NCI-H345 treated with DMSO at 0.1 percent for 48 hours (cell line): ENCODE results near the gene CCNYL1.

Source experiments
- DNase-seq: peaks from one replicate; lab custom pipeline; 2025; ENCODE audit not compliant: unreplicated experiment; lab: John Stamatoyannopoulos, UW

CCNYL1 gene

DNA sequence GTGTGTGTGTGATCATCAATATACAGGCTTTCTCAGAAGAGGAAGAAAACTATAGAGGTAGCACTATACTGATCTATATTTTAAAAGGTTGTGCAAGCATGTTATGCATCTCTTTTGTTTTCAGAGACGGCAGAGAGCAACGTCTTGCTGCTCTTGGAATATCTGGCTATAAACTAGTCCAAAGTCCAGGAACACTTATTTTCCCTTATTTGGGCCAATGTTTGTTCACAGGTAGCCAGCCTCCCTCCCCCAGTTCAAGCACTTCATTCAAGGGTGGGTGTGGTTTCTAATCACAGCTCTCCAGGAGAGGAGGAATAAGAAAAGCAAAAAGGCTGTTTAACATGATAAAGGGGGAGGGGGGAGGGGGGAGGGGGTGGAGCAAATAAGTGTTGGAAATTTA lies 54.1 kb downstream of the CCNYL1 start:
- no peak for DNase-seq

DNA sequence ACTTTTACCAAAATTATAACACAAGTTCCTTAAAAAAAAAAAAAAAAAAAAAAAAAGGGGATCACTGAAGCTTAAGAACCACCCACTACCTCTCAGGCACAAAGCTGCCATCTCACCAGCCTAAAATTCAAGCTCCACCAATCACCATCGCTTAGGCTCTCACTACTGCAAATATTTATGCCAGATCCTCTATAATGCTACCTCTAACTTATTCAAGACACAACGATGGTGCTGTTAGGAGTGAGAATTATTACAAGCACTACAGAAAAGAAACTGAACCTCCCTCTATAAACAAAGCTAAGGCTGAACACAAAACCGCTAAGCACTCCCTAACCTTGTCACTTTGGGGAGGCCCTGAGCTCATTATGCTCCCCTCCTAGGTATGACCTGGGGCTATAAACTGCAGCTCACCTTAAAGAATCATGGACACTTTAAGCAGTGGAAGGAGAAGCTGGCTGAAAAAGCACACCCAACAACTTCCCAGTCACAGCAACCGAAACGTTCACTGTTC lies 54.7 kb downstream of the CCNYL1 start:
- no peak for DNase-seq

DNA sequence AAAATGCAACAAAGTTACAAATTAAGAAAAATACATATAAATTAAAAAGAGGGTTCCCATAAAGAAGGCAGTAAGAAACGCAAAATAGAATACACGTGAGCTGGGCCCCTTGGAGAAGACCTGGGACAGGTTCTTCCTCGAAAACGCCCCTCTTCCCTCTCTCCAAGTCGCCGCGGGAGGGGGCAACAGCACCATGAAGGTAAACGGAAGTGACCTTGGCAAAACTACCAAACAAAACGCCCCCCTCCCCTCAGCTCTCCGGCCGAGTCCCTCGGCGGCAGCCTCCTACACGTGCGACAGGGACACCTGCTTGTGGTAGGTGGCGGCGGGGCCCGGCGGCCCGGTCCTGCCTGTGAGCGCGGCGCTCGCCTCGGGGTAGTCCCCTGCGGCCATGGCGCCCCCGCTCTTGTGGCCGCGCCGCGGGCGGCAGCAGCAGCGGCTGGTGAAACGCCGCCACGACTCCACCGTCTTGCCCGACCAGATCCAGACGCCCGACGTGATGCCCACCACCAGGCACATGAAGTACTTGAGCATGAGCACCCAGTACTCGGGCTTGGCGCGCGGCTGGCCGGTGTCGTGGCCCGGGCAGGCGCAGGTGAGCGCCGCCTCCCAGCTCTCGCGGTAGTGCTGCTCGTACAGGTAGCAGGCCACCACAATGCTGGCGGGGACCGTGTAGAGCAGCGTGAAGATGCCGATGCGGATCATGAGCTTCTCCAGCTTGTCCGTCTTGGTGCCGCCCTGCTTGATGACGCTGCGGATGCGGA lies 55.4 kb downstream of the CCNYL1 start:
- no peak for DNase-seq

DNA sequence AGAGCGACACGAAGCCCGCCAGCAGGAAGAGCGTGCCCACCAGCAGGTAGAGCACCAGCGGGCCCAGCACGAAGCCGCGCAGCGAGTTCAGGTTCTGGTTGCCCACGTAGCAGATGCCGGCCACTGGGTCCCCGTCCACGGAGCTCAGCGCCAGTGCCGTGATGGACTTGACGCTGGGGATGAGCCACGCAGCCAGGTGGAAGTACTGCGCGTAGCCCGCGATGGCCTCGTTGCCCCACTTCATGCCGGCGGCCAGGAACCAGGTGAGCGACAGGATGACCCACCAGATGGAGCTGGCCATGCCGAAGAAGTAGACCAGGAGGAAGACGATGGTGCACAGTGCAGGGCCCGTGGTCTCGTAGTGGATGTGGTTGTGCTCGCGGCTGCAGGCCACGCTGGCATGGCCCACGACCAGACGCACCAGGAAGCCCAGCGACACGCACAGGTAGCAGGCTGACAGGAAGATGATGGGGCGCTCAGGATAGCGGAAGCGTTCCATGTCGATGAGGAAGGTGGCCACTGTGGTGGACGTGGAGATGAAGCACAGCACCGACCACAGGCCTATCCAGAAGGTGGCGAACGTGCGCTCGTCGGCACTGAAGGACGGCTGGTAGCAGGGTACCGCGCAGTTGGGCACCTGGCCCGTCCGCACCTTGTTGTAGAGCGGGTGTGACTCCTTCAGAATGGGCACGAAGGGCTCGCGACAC lies 56.2 kb downstream of the CCNYL1 start:
- DNase-seq: no peak

DNA sequence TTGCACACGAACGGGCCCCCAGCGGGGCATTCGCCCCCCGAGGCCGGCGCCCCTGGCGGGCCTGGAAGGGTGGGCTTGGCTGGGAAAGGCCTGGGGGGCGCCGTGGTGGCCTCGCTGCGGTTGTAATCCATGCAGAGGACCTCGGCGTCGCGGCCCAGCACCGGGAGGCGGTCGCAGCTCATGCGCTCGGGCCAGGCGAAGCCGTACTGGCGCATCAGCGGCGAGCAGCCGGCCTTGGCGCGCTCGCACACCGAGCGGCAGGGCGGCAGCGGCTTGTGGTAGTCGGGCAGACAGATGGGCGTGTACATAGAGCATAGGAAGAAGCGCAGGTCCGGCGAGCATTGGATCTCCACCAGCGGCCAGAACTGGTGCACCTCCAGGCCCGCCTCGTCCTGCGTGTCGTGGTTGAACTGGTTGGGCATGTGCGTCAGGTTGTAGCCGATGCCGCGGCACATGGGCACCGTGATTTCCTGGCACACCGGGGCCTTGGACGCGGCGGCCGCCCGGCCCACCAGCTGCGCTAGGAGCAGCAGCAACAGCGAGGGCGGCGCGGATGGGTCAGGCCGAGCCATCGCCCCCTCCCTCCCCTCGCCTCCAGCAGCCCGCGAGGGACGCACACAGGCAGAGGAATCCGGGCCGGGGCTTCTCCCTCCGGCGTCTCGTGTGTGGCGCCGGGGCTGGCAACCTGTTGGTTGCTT lies 56.9 kb downstream of the CCNYL1 start:
- DNase-seq: no peak

DNA sequence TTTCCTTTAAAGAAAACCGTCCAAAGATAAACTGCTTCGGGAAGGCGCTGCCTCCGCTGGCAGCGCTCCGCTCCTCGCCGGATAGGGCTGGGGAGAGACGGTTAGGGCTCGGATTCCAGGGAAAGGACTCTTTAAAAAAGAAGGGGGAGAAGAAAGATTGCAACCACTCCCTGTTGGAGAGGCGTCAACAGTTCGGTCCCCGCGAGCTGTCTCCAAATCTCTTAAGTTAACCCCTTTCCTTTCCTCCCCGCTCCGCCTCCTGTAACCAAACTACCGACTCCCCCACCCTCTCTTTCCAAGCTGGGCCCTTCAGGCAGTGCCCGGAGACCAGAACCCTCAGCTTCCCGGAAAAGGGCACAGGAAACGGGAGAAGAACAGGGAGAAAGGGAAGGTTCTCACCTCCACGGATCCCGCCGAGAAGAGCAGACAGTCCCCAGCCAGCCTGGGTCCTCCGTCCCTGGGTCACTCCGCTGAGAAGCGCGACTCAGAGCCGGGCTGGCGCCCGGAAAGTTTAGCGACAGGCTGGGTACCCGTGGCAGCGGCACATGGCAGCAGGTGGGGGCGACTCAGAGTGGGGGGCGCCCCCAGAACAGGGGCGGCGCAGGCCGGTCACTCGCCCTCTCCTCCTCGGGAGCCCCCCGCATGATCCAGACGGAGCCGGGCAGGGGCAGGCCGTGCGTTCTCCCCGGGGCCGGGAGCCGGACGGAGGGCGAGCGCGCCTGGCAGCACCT lies 57.6 kb downstream of the CCNYL1 start:
- DNase-seq: peak; percentile 14

DNA sequence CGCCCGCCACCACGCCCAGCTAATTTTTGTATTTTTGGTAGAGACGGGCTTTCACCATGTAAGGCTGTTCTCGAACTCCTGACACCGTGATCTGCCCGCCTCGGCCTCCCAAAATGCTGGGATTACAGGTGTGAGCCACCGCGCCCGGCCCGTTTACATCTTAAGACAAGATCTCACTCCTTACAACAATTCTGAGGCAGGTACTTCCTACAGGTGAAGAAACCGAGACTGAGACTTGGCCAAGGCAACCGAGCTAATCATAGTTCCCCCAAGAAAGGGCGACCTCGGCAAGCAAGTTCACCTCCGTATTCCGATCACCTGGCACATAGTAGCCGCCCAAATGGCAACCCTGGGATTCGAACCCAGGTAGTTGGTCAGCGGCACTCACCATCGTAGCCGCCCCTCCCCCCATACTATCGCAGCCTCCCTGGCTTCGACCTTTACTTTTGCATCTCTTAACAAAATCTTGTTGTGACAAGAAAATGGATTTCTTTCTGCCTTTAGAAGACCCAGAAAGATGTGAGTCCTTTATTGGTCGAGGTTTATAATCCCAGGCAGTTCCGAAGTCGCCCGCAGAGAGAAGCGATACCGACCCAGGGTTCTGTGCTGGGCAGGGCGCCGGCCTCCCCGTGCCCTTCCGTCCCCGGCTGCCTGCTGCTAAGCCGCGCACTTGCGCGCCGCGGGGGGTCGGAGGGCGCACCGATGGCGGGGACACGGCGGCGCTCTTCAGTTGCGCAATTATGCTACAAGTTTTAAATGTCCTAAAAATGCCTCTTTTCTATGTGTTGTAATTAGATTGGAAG lies 59.4 kb downstream of the CCNYL1 start:
- no peak for DNase-seq

DNA sequence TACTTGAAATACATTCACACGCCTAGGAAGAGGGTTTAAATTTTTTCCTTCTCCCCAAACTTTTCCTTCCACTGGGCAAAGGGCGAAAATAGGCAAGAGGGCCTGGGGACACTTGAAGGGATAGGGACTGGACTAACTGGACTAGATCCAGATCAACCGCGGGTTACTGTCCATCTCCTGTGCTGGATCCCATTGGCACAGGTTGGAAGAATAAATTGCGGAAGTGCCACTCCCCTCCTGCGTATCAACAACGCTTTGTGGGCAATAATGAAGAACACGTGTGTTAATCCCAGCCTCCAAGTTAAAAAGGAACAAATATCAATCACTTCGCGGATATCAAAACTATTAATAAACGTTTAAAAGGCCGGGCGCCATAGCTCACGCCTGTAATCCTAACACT lies 60.0 kb downstream of the CCNYL1 start:
- DNase-seq: no peak

DNA sequence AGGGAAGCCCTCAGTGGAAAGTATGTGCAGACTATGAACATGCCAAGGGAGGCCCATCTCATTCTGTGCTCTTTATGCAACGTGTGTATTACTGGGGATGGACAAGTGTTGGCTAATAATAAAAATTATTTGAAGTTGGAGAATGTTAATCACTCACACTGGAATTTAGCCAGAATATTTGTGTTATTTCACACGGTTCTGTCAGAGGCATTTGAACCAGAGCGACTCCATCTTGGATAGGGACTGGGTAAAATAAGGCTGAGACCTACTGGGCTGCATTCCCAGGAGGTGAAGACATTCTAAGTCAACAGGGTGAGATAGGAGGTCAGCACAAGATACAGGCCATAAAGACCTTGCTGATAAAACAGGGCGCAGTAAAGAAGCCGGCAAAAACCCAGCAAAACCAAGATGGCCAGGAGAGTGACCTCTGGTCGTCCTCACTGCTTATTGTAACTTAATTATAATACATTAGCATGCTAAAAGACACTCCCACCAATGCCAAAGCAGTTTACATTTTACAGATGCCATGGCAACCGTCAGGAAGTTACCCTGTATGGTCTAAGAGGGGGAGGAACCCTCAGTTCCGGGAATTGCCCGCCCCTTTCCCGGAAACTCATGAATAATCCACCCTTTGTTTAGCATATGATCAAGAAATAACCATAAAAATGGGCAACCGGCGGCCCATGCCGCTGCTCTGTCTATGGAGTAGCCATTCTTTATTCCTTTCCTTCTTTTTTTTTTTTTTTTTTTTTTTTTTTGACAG lies 60.8 kb downstream of the CCNYL1 start:
- no peak for DNase-seq

DNA sequence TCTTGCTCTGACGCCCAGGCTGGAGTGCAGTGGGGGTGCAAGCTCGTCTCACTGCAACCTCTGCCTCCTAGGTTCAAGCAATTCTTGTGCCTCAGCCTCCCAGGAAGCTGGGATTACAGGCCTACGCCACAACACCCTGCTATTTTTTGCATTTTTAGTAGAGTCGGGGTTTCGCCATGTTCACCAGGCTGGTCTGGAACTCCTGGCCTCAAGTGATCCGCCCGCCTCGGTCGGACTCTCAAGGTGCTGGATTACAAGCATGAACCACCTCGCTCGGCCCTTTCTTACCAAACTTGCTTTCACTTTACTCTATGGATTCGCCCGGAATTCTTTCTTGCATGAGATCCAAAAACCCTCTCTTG lies 61.4 kb downstream of the CCNYL1 start:
- DNase-seq: no peak

DNA sequence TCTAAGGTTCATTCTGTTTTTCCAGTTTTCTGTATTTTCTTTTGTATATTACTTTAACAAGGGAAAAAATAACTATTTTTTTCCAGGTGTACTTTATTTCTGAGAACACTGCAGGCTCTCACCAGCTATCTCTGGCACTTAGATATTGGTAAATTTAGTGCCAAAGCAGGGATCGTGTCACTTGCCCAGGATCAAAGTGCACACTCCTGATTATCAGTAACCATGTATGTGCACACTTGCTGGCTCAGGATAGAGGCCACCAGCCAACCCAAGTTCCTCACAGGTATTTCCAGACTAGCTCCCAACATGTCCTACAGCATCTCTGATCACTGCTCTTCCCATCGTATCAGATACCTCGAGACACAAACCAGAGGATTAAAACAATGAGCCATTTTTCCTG lies 64.0 kb downstream of the CCNYL1 start:
- no peak for DNase-seq

DNA sequence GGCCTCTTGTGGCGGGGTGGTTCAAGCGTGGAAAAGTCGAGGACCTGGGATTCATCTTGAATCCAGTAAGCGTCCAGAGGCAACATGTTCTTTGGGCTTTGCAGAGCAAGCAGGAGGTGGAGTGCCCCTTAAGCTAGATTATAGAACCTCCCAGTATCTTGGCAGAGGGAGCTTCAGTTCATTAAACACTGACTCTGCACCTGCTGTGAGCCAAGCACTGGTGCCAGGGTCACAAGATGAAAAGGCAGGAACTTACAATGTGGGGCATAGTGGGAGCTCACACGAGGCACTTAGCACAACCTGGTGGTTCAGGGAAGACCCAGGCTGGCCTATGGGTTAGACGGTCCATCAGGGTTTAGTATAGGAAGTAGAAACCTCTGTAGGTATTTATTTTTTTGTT lies 65.7 kb downstream of the CCNYL1 start:
- no peak for DNase-seq

DNA sequence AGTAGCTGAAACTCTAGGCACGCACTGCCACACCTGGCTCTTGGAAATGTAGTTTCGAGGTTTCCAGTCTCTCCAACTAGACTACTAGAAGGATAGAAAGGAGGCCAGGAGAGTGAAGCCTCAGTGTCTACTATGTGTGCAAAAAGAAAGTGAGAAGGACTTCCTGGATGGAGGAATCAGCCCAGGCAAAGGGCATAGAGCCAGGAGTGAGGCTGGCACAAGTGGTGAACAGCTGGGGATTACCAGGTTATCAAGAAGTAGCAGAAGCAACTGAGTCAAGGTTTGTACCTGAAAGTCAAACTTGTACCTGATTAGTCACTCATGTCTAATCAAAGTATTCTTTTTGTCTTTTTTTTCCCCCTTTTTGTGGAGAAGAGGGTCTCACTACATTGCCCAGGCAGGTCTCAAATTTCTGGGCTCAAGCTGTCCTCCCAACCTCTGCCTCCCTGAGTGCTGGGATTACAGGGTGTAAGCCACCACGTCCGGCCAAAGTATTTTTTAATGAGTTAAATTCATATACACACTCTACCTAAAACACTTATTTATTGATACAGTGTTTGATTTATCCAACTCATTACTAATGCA lies 67.0 kb downstream of the CCNYL1 start:
- no peak for DNase-seq

DNA sequence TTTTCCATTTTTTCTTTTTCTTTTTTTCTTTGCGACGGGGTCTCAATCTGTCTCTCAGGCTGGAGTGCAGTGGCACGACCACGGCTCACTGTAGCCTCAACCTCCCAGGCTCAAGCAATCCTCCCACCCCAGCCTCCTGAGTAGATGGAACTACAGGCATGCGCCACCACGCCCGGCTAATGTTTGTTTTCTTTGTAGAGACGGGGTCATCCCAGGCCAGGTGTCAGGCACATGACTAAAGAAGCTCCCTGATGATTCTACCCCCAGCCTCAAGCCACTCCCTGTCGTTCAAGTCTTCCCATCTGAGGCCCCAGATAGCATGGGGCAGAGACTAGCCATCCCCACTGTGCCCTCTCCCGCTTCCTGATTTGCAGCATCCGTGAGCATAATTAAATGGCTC lies 68.1 kb downstream of the CCNYL1 start:
- no peak for DNase-seq

DNA sequence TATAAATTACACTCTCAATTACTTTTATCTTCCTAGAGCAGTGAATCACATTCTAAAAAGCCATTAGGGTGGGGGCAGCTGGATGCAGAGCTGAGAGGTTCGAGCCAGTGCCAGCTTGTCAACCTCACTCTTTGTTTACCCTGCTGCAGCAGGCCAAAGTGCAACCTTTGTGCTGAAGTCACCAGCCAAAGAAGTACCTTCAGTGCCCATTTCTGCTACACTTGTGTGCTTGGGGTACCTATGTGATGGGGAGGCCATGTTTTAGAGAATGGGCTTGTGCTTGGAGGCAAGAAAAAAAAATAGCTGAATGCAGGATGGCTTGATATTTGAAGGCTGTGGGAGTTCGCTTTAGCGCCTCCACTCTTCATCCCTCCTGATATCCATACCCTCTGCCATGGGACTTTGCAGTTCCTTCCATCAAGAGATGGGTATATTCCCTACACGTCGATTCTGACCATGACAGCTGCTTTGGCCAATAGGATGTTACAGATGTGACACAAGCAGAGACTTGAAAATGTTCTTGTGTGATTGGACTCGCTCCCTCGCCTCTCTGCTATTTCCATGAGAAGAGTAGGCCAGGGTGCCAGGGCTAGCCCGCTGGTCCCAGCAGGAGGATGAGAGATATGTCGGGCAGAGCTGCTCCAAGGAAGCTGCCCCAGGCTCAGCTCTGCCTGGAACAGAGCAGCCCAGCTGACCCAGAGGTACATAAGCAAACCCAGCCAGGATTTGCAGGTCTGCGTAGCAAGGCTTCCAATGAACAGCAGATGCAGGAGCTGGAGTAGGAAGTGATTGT lies 71.0 kb downstream of the CCNYL1 start:
- DNase-seq: no peak

DNA sequence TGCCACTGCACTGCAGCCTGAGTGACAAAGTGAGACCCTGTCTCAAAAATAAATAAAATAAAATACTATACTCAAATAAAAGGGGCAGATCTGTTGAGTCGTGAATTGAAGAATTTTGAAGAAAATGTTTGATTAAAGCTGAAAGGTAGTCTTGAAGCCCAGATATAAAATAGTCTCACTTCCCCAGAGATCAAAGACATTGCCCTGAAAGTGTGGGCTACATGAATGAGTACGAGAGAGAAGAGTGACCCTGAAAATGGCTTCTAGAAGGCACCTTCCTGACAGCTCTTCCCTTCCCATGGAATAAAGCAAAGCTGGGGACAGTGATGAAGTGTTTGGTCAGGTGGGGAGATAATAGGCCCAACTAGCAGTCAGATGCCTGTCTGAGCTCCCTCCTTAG lies 72.1 kb downstream of the CCNYL1 start:
- no peak for DNase-seq

DNA sequence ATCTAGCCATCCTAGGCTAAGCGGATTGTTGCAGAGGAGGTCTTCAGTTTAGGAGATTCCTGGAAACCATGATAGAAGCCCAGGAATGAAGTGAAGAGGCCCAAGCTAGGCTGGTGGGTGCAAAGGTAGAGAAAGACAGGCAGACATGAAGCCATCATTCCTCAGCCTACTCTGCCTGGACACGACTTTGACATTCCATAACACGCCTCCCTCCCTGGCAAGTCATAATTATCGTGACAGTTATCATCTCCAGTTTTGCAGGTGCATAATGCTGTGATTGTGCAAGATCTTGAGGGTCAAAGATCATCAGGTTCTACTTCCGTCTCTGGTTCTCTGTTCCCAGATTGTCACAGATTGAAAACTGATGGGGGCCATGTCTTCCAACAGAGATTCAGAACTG lies 73.5 kb downstream of the CCNYL1 start:
- no peak for DNase-seq

DNA sequence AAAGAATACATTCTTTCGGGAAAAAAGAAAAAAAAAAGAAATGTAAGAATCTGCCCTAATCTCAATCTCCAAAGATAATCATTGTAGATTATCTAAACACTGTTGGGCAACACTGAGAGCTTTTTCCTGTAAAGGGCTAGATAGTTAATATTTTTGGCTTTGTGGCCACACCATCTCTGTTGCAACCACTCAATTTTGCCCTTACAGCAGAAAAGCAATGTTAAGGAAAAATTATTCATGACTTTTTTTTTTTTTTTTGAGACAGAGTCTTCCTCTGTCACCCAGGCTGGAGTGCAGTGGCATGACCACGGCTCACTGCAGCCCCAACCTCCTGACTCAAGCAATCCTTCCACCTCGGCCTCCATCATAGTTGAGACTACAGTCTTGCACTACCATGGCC lies 75.6 kb downstream of the CCNYL1 start:
- no peak for DNase-seq

DNA sequence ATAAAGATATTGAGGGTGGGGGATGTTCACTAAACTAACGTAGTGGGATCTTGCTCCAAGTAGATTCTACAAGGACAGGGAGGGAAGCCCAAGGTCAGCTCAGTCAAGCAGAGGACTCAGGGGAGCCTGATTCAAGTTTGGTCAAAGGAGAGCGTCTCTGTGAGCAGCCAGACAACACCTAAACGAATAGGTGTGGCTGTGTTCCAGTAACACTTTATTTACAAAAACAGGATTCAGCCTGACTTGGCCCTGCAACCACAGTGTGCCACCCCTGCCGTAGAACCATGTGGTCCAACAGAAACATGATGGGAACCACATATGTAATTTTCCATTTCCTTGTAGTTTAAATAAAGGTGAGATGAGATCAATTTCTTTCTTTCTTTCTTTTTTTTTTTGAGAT lies 76.4 kb downstream of the CCNYL1 start:
- no peak for DNase-seq
